Lung microvascular endothelial cell (primary cell): Measurements from ENCODE around the gene MYBL2. TPM values are rescaled to one million over a fixed set of nuclear protein-coding genes. Genes with fewer than 3 reads are reported as not detected.

ENCODE experiments used
- DNase-seq, 2 donors: peaks; one replicate each; pipeline versions ENCODE4 v3.0.0 to v3.0.0-alpha.2; 2010; ENCODE audit warnings: low read depth in 2 of 2
- total RNA-seq: library from RNA; depleted of rRNA; stranded (reverse); fragments of >200 nt; gene quantifications from 2 replicates; pipeline ENCODE4 v1.2.1, GENCODE V29; 2014

MYBL2 gene
- total RNA-seq, 1 donor from 2014 or later = 2.2 TPM

GRCh38 chr20:43722153-43722505 lies 55.2 kb downstream of the MYBL2 start:
- no peak for DNase-seq

- DNase-seq = no peak
Observed at GRCh38 chr20:43723186-43723585, 56.3 kb downstream of the MYBL2 start.

GRCh38 chr20:43723735-43724134 lies 56.8 kb downstream of the MYBL2 start:
- DNase-seq = no peak

GRCh38 chr20:43724383-43724782 lies 57.5 kb downstream of the MYBL2 start:
- DNase-seq = no peak

- DNase-seq = no peak
Observed at GRCh38 chr20:43725666-43726065, 58.8 kb downstream of the MYBL2 start.

GRCh38 chr20:43726333-43726732 lies 59.4 kb downstream of the MYBL2 start:
- DNase-seq = no peak

GRCh38 chr20:43726811-43727338 lies 60.0 kb downstream of the MYBL2 start, which contains the start of gene GTSF1L:
GTSF1L (minus strand) TSS chr20:43727002; CDS start chr20:43726694, 308 bp downstream.
- DNase-seq = peak; percentile 76 to 84

- DNase-seq = no peak
Observed at GRCh38 chr20:43727980-43728590, 61.2 kb downstream of the MYBL2 start.

- DNase-seq = peak in 1 of 2 donors; percentile 18
Observed at GRCh38 chr20:43728686-43729255, 61.9 kb downstream of the MYBL2 start.

- peak in 1 of 2 donors; percentile 23 for DNase-seq
Observed at GRCh38 chr20:43731469-43731868, 64.6 kb downstream of the MYBL2 start.

GRCh38 chr20:43731927-43732326 lies 65.0 kb downstream of the MYBL2 start:
- DNase-seq = no peak

- peak in 1 of 2 donors; percentile 18 for DNase-seq
Observed at GRCh38 chr20:43736588-43737158, 69.8 kb downstream of the MYBL2 start.

- no peak for DNase-seq
Observed at GRCh38 chr20:43737925-43738324, 71.0 kb downstream of the MYBL2 start.

- no peak for DNase-seq
Observed at GRCh38 chr20:43739148-43739749, 72.3 kb downstream of the MYBL2 start.

- no peak for DNase-seq
Observed at GRCh38 chr20:43740642-43741041, 73.7 kb downstream of the MYBL2 start.

- DNase-seq = no peak
Observed at GRCh38 chr20:43744151-43744611, 77.3 kb downstream of the MYBL2 start.

GRCh38 chr20:43744966-43745730 lies 78.2 kb downstream of the MYBL2 start:
- peak in 1 of 2 donors; percentile 15 for DNase-seq

GRCh38 chr20:43746344-43747137 lies 79.6 kb downstream of the MYBL2 start:
- DNase-seq = no peak

- no peak for DNase-seq
Observed at GRCh38 chr20:43748274-43748673, 81.4 kb downstream of the MYBL2 start.

GRCh38 chr20:43749734-43750294 lies 82.9 kb downstream of the MYBL2 start:
- DNase-seq = peak; percentile 58 to 62
